GM21528 (cell line): Measurements from ENCODE around the gene SMURF2.
"Not testable (repeated sequence)": the region's sequence is repeated elsewhere in the genome, so short reads cannot be mapped to it uniquely, and the experiment has no call there.

Experiments used
- ATAC-seq: cut with Tn5 transposase; IDR thresholded peaks from one replicate; pipeline ENCODE4 v1.9.1; 2021; ENCODE audit warnings: mild to moderate bottlenecking, moderate library complexity; ENCODE audit not compliant: unreplicated experiment, low FRiP score

Gene SMURF2

DNA sequence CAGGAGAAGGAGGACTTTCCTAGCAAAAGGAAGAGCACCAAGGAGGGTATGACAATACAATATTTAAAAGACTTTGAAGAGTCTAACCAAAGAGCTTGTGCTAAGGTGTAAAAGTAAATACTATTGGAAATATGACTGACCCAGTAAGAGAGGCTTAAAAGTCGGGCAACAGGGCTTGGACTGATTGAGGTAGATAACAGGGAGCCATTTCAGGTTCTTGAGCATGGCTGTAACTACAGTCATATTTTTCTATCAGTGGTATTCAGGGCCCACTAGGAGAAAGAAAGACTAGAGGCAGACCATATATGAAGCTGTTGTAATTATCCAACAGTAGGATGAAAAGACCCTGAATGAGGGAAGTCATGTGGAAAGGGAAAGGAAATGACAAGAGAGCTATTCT lies 62.3 kb downstream of the SMURF2 start:
- no peak for ATAC-seq

DNA sequence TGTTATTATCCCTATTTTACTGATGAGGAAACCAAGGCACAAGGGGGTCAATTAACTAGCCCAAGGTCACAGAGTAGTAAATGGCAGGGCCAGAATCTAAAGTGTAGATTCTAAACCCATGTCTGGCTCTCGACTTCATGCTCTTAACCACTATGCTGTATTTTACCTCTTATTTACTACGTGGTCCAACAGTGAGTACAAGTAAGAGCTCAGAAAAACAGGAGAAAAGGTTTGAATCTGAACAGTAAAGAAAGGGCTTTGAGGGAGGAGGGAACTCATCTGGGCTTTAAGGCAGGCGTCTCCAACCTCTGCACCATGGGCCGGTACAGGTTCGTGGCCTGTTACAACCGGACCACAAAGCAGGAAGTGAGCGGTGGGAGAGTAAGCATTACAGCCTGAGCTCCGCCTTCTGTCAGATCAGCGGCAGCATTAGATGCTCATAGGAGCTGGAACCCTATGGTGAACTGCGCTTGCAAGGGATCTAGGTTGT lies 62.9 kb downstream of the SMURF2 start:
- no peak for ATAC-seq

- no peak for ATAC-seq
These were observed 63.4 kb downstream of the SMURF2 start for GRCh38 chr17:64598672-64599071.

- no peak for ATAC-seq
These were observed 65.1 kb downstream of the SMURF2 start for GRCh38 chr17:64596988-64597387.

DNA sequence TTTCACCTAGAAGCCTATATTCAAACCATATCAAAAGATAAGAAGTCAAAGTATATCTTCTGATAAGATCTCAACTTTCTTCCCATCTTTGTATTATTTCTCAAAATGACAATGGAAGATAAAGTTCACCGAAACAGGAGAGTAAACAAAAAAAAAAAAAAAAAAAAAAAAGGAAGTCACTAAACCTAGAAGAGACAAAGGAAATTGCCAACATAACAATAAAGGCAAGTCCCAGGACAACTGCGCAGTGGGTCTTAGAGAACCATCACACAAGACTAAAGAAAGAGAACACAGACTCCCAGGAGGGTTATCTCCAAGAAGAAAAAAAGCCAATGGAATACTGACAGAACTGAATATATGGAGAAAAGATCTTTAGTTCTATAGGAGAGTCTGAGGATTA lies 65.7 kb downstream of the SMURF2 start:
- ATAC-seq, result no peak

- ATAC-seq, result no peak
These were observed 70.2 kb downstream of the SMURF2 start for GRCh38 chr17:64591944-64592343.

- no peak for ATAC-seq
These were observed 77.0 kb downstream of the SMURF2 start for GRCh38 chr17:64585146-64585545.

DNA sequence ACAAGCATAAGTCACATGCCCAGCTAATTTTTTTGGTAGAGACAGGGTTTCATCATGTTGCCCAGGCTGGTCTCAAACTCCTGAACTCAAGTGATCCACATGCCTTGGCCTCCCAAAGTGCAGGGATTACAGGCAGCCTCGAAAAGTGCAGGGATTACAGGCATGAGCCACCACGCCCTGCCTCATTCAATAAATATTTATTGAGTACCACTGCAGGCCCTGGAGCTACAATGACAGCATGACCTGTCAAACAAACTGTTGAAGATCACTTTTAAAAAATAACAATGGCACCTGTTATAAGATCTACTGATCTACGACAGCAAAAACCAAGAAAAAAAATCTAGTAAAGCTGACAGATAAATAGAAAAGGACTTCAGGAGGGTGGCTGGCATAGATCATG lies 79.1 kb downstream of the SMURF2 start:
- no peak for ATAC-seq

GRCh38 chr17:64580384-64581315 lies 81.5 kb downstream of the SMURF2 start:
- no peak for ATAC-seq

GRCh38 chr17:64579917-64580316 lies 82.2 kb downstream of the SMURF2 start:
- ATAC-seq, result no peak

GRCh38 chr17:64577025-64577424 lies 85.1 kb downstream of the SMURF2 start:
- ATAC-seq, result not testable (repeated sequence)

DNA sequence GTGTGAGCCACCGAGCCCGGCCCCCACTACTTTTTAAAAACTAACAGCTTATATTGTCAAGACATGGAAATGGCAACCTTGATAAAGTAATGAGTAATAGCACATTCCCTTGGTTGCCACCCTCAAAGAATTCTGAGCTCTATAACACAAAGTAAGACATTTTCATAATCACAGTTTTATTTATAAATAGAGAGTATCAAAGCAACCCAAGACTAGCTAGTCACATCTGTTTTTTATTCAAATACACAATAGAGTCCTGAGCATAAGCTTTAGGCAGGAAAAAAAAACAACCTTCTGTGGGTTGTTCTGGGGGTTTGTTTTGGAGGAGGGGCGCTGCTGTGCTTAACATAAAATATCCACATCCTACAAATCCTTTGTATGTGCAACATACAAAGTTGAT lies 86.7 kb downstream of the SMURF2 start:
- no peak for ATAC-seq

- no peak for ATAC-seq
These were observed 87.5 kb downstream of the SMURF2 start for GRCh38 chr17:64574646-64575045.

DNA sequence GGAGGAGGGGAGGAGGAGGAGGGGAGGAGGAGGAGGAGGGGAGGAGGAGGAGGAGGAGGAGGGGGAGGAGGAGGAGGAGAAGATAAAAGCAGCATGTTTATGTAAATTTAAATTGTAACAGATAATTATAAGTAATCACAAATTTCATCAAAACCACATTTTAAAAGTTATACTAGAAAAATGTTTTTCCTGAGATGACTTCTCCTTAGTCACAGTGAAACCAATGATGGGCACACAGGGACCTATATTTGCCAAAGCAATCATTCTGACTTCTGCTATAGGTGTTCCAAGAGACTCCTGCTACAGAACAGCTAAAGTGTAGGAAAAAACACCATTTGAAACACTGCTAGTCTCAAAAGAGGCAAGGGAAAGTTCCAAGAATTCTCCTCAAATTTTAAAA lies 88.9 kb downstream of the SMURF2 start:
- ATAC-seq, result no peak

DNA sequence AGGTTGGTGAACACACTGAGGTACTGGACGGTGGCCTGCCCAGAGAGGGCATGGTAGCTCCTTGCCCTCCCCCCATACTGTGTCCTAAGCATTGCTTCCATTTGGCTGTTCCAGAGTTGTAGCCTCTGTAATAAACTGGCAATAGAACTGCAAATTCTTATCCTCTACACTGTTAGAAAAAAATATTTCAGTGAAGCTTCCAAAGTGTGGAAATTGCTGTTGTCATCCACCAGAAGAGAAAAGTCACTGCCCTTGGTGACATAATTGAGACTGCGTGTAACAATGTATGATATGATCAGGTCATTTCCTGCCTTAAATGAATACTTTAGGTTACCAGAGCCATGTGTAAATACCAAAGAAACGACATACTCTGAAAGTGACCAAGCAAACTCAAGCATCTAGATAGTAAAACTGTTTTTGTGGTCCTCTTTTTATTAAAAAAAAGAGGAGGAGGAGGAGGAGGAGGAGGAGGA lies 89.4 kb downstream of the SMURF2 start:
- ATAC-seq, result no peak

GRCh38 chr17:64571746-64572145 lies 90.4 kb downstream of the SMURF2 start:
- no peak for ATAC-seq

- no peak for ATAC-seq
These were observed 96.5 kb downstream of the SMURF2 start for GRCh38 chr17:64565563-64565962.

- ATAC-seq, result no peak
These were observed 98.0 kb downstream of the SMURF2 start for GRCh38 chr17:64564098-64564497.

DNA sequence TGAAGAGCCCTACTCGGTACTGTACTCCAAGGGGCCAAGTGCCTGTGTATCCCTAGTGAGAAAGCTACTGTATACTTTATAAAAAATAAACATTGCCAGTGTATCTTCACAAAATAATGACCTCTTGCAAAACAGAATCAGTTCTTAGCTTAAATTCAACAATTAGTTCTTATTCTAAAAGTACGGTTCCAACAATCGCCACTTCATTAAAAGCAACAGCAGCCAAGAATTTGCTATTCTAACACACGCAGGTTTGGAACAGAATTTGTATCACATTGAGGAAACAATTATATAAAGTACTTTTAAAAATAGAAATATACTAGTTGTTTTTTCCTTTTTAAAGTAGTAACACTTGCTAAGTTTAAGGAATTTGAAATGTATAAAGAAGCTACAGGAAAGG lies 106.8 kb downstream of the SMURF2 start:
- no peak for ATAC-seq

- no peak for ATAC-seq
These were observed 108.0 kb downstream of the SMURF2 start for GRCh38 chr17:64554028-64554637.

DNA sequence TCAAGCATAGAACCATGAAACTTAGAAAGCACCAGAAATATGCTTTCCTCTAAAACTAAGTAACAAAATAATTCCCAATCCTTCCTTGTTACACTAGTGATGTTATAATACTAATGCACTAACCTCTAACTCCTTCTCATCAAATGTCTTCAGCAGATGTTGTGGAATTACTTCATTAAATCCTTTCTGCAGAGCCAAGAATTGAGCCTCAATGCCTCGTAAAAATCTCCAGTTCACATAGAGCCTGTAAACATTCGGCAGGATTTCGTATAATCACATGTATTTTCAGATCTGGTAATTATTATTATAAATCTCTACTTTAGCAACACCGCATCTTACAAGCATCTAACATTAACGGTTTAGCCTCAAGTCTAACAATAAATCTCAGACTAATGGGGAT lies 110.6 kb downstream of the SMURF2 start:
- no peak for ATAC-seq

DNA sequence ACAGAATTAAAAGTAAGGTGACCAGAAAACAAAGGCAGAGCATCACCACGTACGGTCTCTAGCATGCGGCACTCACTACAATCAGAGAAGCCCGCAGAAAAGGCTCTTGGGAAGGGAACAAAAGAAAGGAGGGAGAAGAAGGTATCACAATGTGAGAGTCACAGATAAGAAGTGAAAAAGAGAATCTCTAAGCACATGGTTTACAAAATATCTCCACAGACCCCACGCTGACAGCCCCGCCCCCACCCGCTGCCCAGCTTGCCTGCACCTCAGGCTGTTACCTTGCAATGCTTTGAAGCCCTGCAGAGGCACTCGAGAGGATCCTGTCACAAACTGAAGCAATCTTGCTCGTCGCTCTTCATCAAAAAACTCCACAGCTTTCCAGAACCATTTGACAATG lies 114.8 kb downstream of the SMURF2 start:
- ATAC-seq, result no peak
